MM.1S (cell line): Measurements from ENCODE around the gene PMM2.

Source experiments
- DNase-seq: peaks from one replicate; pipeline ENCODE4 v3.0.0-alpha.2; 2015
- H2AFZ ChIP-seq: fragments of 300-600 bp; sonication (generic); 2 replicates; pipeline ENCODE4 v1.6.0; 2016; ENCODE audit warnings: antibody characterized with exemption, low read length
- H3F3A ChIP-seq: fragments of 300-600 bp; sonication (generic); 2 replicates; pipeline ENCODE4 v1.6.1; 2016; ENCODE audit warnings: mild to moderate bottlenecking, antibody characterized with exemption, low read length, moderate library complexity, mixed read lengths; ENCODE audit not compliant: insufficient read depth
- H3K27ac ChIP-seq: fragments of 300-600 bp; sonication (generic); 2 replicates; pipeline ENCODE4 v1.5.1; 2016; ENCODE audit warnings: mild to moderate bottlenecking, low read length
- H3K27me3 ChIP-seq: fragments of 300-600 bp; sonication (generic); replicated peaks from 2 replicates; pipeline ENCODE4 v1.6.0; 2016; ENCODE audit warnings: low read length; ENCODE audit not compliant: insufficient read depth
- H3K36me3 ChIP-seq: fragments of 300-600 bp; sonication (generic); replicated peaks from 2 replicates; pipeline ENCODE4 v1.6.1; 2016; ENCODE audit warnings: mild to moderate bottlenecking, low read length, mixed read lengths; ENCODE audit not compliant: insufficient read depth
- H3K4me1 ChIP-seq: fragments of 300-600 bp; sonication (generic); 2 replicates; pipeline ENCODE4 v1.6.1; 2016; ENCODE audit warnings: low read length, mixed read lengths
- H3K4me2 ChIP-seq: fragments of 300-600 bp; sonication (generic); 2 replicates; pipeline ENCODE4 v1.6.0; 2016; ENCODE audit warnings: low read depth, low read length
- H3K4me3 ChIP-seq: fragments of 300-600 bp; sonication (generic); 2 replicates; pipeline ENCODE4 v1.5.1; 2016; ENCODE audit warnings: low read length, mixed read lengths
- H3K79me2 ChIP-seq: fragments of 300-600 bp; sonication (generic); 2 replicates; pipeline ENCODE4 v1.6.1; 2016; ENCODE audit warnings: mixed run types, low read length, mixed read lengths
- H3K9ac ChIP-seq: fragments of 300-600 bp; sonication (generic); 2 replicates; pipeline ENCODE4 v1.6.1; 2016; ENCODE audit warnings: low read length, mixed read lengths
- H3K9me2 ChIP-seq: fragments of 300-600 bp; sonication (generic); replicated peaks from 2 replicates; pipeline ENCODE4 v1.6.1; 2016; ENCODE audit warnings: mild to moderate bottlenecking, low read length, mixed read lengths; ENCODE audit not compliant: insufficient read depth
- H3K9me3 ChIP-seq: fragments of 300-600 bp; sonication (generic); replicated peaks from 2 replicates; pipeline ENCODE4 v1.6.1; 2016; ENCODE audit warnings: mild to moderate bottlenecking, low read length, mixed read lengths; ENCODE audit not compliant: insufficient read depth
- H4K20me1 ChIP-seq: fragments of 300-600 bp; sonication (generic); 2 replicates; pipeline ENCODE4 v1.6.1; 2016; ENCODE audit warnings: mild to moderate bottlenecking, low read length, moderate library complexity, mixed read lengths; ENCODE audit not compliant: insufficient read depth
- EZH2 ChIP-seq: fragments of 300-600 bp; sonication (generic); optimal IDR thresholded peaks from 2 replicates; pipeline ENCODE3; 2017; ENCODE audit warnings: low read depth, mild to moderate bottlenecking, antibody characterized with exemption, low read length, mixed read lengths
- EZH2phosphoT487 ChIP-seq: fragments of 300-600 bp; sonication (generic); IDR thresholded peaks from 2 replicates; pipeline ENCODE4 v1.6.1; 2018; ENCODE audit warnings: antibody characterized with exemption, low read length
- TF ChIP-seq, protein P1 (sequence below): fragments of 300-600 bp; sonication (generic); IDR thresholded peaks from 2 replicates; pipeline ENCODE4 v1.5.1; 2016; ENCODE audit warnings: antibody characterized with exemption, low read length, mixed read lengths

The PMM2 gene

DNA sequence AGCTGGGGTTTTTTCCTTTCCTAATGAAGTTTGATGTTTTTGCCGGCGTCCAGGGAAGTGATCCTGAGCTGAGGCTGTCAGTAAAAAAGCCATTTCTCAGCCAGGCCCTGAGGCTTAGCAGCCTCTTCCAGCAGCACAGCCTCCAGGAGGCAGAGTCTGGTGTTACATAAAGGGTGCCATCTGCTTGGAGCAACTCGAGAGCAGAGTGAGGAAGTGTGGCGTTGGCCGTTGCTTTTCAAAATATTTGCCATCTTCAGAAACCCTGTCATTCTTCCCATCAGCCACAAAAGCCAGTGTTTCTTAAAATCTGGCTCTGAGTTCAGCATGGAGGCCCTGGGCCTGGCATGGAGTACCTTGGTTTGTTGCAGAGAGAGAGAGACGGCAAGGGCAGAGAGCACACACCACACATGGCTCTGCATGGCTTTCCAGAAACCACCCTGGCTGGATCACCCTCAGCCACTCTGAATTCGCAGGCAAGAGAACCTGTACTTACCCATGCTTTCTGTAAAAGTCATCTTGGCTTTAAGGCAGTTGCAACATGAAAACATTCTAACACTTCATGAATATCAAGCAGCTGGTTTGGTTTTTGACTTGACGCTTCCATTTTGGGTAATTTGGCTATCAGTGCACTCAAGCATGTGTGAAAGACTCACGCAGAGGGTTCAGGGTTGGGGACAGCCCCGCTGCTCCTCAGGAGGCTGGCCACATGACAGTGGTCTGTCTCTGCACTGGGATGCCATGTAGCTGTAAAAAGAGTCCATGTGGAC, 21.0 kb downstream of the PMM2 start:
- Histone ChIP-seq H3K27me3 (no peaks in the 10 kb centered on the region), H3K9me2 (no peaks in the 10 kb centered on the region), H3K79me2 (peaks cover 40% of the 10 kb centered on the region), H4K20me1 (peaks cover 5% of the 10 kb centered on the region; the same call in 1 of the 2 replicates), H3K36me3 (peaks cover 14% of the 10 kb centered on the region), H3K9ac (no peak overlapping the region), H3F3A (no peaks in the 10 kb centered on the region), H3K4me1 (no peaks in the 10 kb centered on the region), H3K4me3 (no peak overlapping the region), H2AFZ (no peak overlapping the region), H3K27ac (no peak overlapping the region), H3K4me2 (no peak overlapping the region), H3K9me3 (no peaks in the 10 kb centered on the region)
- DNase-seq: no peak
- TF ChIP-seq, protein P1, sequence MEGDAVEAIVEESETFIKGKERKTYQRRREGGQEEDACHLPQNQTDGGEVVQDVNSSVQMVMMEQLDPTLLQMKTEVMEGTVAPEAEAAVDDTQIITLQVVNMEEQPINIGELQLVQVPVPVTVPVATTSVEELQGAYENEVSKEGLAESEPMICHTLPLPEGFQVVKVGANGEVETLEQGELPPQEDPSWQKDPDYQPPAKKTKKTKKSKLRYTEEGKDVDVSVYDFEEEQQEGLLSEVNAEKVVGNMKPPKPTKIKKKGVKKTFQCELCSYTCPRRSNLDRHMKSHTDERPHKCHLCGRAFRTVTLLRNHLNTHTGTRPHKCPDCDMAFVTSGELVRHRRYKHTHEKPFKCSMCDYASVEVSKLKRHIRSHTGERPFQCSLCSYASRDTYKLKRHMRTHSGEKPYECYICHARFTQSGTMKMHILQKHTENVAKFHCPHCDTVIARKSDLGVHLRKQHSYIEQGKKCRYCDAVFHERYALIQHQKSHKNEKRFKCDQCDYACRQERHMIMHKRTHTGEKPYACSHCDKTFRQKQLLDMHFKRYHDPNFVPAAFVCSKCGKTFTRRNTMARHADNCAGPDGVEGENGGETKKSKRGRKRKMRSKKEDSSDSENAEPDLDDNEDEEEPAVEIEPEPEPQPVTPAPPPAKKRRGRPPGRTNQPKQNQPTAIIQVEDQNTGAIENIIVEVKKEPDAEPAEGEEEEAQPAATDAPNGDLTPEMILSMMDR: no peak
- TF ChIP-seq EZH2phosphoT487: no peak
- TF ChIP-seq EZH2: no peak

DNA sequence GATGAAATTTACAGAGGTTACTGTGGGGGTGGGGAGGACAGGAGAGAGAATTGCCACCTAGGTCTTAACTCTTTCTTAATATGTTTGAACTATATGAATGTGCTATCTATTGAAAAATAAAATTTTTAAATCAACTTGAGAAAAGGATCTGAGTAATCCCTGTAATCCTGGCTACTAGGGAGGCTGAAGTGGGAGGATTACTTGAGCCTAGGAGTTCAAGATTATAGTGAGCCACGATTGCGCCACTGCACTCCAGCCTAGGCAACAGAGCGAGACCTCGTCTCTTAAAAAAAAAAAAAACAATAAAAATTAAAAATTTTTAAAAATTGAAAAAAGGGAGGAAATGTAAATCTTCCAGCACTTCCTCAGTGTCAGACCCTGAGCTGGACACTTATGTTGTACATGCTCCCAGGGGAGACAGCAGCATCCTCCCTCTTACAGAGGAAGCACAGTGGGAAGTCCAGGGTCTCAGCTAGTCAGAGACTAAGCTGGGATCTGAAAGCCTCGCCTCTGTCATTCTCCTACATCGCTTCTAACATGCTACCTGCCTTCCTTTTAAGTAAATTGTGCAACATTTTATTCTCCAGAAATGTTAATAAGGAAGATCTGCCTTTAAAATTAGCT, 21.9 kb downstream of the PMM2 start:
- Histone ChIP-seq H2AFZ (no peak overlapping the region), H3K4me1 (no peaks in the 10 kb centered on the region), H3K9ac (no peak overlapping the region), H3K36me3 (peaks cover 9% of the 10 kb centered on the region), H3K27me3 (no peaks in the 10 kb centered on the region), H3K4me3 (no peak overlapping the region), H3K79me2 (peaks cover 40% of the 10 kb centered on the region), H3K27ac (no peak overlapping the region), H3K9me2 (no peaks in the 10 kb centered on the region), H4K20me1 (peaks cover 5% of the 10 kb centered on the region; the same call in 1 of the 2 replicates), H3F3A (no peaks in the 10 kb centered on the region), H3K9me3 (no peaks in the 10 kb centered on the region), H3K4me2 (no peak overlapping the region)
- TF ChIP-seq EZH2 (no peak), EZH2phosphoT487 (no peak)
- TF ChIP-seq, protein P1: no peak
- DNase-seq: no peak

DNA sequence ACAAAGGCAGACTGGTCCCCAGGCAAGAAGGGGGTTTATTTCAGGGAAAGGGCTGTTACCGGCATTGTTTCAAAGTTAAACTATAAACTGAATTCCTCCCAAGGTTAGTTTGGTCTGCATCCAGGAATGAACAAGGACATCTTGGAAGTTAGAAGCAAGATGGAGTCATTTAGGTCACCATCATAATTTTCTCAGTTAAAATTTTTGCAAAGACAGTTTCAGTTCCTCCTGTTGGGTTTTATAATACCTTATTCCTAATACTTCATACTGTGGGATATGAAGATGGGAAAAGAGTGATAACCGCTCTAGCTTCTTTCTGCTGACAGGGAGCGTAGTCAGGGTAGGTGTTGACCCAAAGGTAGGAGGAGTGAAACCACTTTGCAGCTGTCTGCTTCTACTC, 24.8 kb downstream of the PMM2 start:
- Histone ChIP-seq H2AFZ (no peak overlapping the region), H3K27ac (no peak overlapping the region), H3K4me1 (no peaks in the 10 kb centered on the region), H3K9me3 (no peaks in the 10 kb centered on the region), H3K36me3 (no peaks in the 10 kb centered on the region; the same call in none of the 2 replicates), H4K20me1 (peaks cover 5% of the 10 kb centered on the region; the same call in 1 of the 2 replicates), H3K27me3 (no peaks in the 10 kb centered on the region), H3K9ac (no peak overlapping the region), H3K4me2 (no peak overlapping the region), H3K4me3 (no peak overlapping the region), H3K9me2 (no peaks in the 10 kb centered on the region), H3F3A (no peaks in the 10 kb centered on the region), H3K79me2 (peaks cover 29% of the 10 kb centered on the region)
- TF ChIP-seq EZH2phosphoT487: no peak
- TF ChIP-seq, protein P1: no peak
- TF ChIP-seq EZH2: no peak
- no peak for DNase-seq
